IPS-20b (cell line): ENCODE results near the gene SENP7.
"Not testable (repeated sequence)": the region's sequence is repeated elsewhere in the genome, so short reads cannot be mapped to it uniquely, and the experiment has no call there.

ENCODE experiments used
- H3K27ac ChIP-seq: one replicate; pipeline ENCODE4 v1.5.1; 2013; ENCODE audit warnings: low read length
- H3K27me3 ChIP-seq: 2 replicates; pipeline ENCODE4 v1.6.1; 2013; ENCODE audit warnings: mild to moderate bottlenecking, low read length, inconsistent platforms; ENCODE audit not compliant: insufficient read depth
- H3K36me3 ChIP-seq: 2 replicates; pipeline ENCODE4 v1.6.1; 2013; ENCODE audit warnings: low read depth, mild to moderate bottlenecking, inconsistent platforms, low read length, moderate library complexity; ENCODE audit not compliant: insufficient read depth
- H3K4me1 ChIP-seq: 2 replicates; pipeline ENCODE4 v1.6.1; 2013; ENCODE audit warnings: mild to moderate bottlenecking, control low read depth, inconsistent platforms, low read length, moderate library complexity; ENCODE audit not compliant: insufficient read depth
- H3K4me3 ChIP-seq: 2 replicates; pipeline ENCODE4 v1.5.1; 2013; ENCODE audit warnings: mild to moderate bottlenecking, low read length, inconsistent platforms
- H3K9ac ChIP-seq: 2 replicates; pipeline ENCODE4 v1.6.1; 2013; ENCODE audit warnings: low read depth, mild to moderate bottlenecking, inconsistent platforms, low read length, moderate library complexity
- H3K9me3 ChIP-seq: 2 replicates; pipeline ENCODE4 v1.6.1; 2013; ENCODE audit warnings: mild to moderate bottlenecking, low read depth, low read length, inconsistent platforms; ENCODE audit not compliant: insufficient read depth

SENP7 gene

GRCh38 chr3:101512646-101513418 lies at the start of gene SENP7:
Gene SENP7 (minus strand): TSS chr3:101513212. CDS start chr3:101513130, 82 bp downstream.
- Histone ChIP-seq H3K27me3 (peaks cover 3% of the 10 kb centered on the region; the same call in 1 of the 2 replicates), H3K4me3 (peak within 1 kb of the TSS; percentile 62), H3K9me3 (no peaks in the 10 kb centered on the region), H3K36me3 (no peaks in the 10 kb centered on the region), H3K27ac (peak within 1 kb of the TSS; percentile 86), H3K9ac (peak within 1 kb of the TSS; percentile 74; the same call in 1 of the 2 replicates), H3K4me1 (no peaks in the 10 kb centered on the region; the same call in none of the 2 replicates)

- Histone ChIP-seq H3K27ac (peak within 1 kb of the TSS; percentile 69), H3K27me3 (no peaks in the 10 kb centered on the region), H3K9ac (peak within 1 kb of the TSS; percentile 98), H3K9me3 (no peaks in the 10 kb centered on the region), H3K4me3 (peak within 1 kb of the TSS; percentile 96), H3K36me3 (peaks cover 24% of the 10 kb centered on the region), H3K4me1 (0 out of 2 replicates have a peak, but pooled peaks cover 3% of the 10 kb centered on the region)
Observed at GRCh38 chr3:101561630-101562328, 48.8 kb upstream of the SENP7 start, which contains the start of gene TRMT10C. Gene TRMT10C (plus strand): TSS chr3:101561868. CDS start chr3:101564782, 2,914 bp downstream.

- Histone ChIP-seq H3K27ac (no peak overlapping the region), H3K36me3 (no peaks in the 10 kb centered on the region), H3K4me1 (peaks cover 4% of the 10 kb centered on the region; the same call in 1 of the 2 replicates), H3K9ac (no peak overlapping the region; the same call in 1 of the 2 replicates), H3K4me3 (no peak overlapping the region), H3K27me3 (no peaks in the 10 kb centered on the region), H3K9me3 (peaks cover 7% of the 10 kb centered on the region; the same call in 1 of the 2 replicates)
Observed at GRCh38 chr3:101556064-101556463, 43.1 kb upstream of the SENP7 start.

GRCh38 chr3:101553381-101553780 lies 40.4 kb upstream of the SENP7 start:
- not testable (repeated sequence) for H3K9ac ChIP-seq, H3K27ac ChIP-seq, H3K4me3 ChIP-seq, H3K4me1 ChIP-seq, H3K27me3 ChIP-seq, H3K36me3 ChIP-seq
- H3K9me3 ChIP-seq, result peaks cover 11% of the 10 kb centered on the region

GRCh38 chr3:101551359-101552081 lies 38.5 kb upstream of the SENP7 start:
- not testable (repeated sequence) for H3K9ac ChIP-seq, H3K4me3 ChIP-seq, H3K36me3 ChIP-seq, H3K4me1 ChIP-seq, H3K27me3 ChIP-seq, H3K27ac ChIP-seq
- peaks cover 11% of the 10 kb centered on the region for H3K9me3 ChIP-seq

GRCh38 chr3:101549473-101549872 lies 36.5 kb upstream of the SENP7 start:
- Histone ChIP-seq H3K4me3 (no peak overlapping the region), H3K4me1 (no peaks in the 10 kb centered on the region), H3K9ac (no peak overlapping the region), H3K27me3 (no peaks in the 10 kb centered on the region), H3K9me3 (peaks cover 11% of the 10 kb centered on the region), H3K36me3 (no peaks in the 10 kb centered on the region), H3K27ac (no peak overlapping the region)

- no peak overlapping the region for H3K4me3 ChIP-seq
- peaks cover 7% of the 10 kb centered on the region for H3K9me3 ChIP-seq
- no peak overlapping the region for H3K9ac ChIP-seq
- no peak overlapping the region for H3K27ac ChIP-seq
- no peaks in the 10 kb centered on the region for H3K4me1 ChIP-seq
- no peaks in the 10 kb centered on the region for H3K36me3 ChIP-seq
- no peaks in the 10 kb centered on the region for H3K27me3 ChIP-seq
Observed at GRCh38 chr3:101548527-101549105, 35.6 kb upstream of the SENP7 start.

GRCh38 chr3:101544161-101544850 lies 31.3 kb upstream of the SENP7 start:
- H3K4me1 ChIP-seq, result no peaks in the 10 kb centered on the region
- no peak overlapping the region for H3K4me3 ChIP-seq
- H3K27me3 ChIP-seq, result no peaks in the 10 kb centered on the region
- no peak overlapping the region for H3K9ac ChIP-seq
- no peak overlapping the region for H3K27ac ChIP-seq
- H3K36me3 ChIP-seq, result no peaks in the 10 kb centered on the region
- H3K9me3 ChIP-seq, result peaks cover 14% of the 10 kb centered on the region; the same call in 1 of the 2 replicates

- peaks cover 14% of the 10 kb centered on the region; the same call in 1 of the 2 replicates for H3K9me3 ChIP-seq
- no peak overlapping the region for H3K27ac ChIP-seq
- H3K4me1 ChIP-seq, result no peaks in the 10 kb centered on the region
- no peak overlapping the region for H3K9ac ChIP-seq
- no peaks in the 10 kb centered on the region for H3K27me3 ChIP-seq
- H3K36me3 ChIP-seq, result no peaks in the 10 kb centered on the region
- H3K4me3 ChIP-seq, result no peak overlapping the region
Observed at GRCh38 chr3:101542957-101543356, 29.9 kb upstream of the SENP7 start.

GRCh38 chr3:101536955-101537354 lies 23.9 kb upstream of the SENP7 start:
- not testable (repeated sequence) for H3K9ac ChIP-seq

GRCh38 chr3:101536266-101536665 lies 23.3 kb upstream of the SENP7 start:
- no peak overlapping the region for H3K9ac ChIP-seq
- H3K9me3 ChIP-seq, result peaks cover 10% of the 10 kb centered on the region; the same call in 1 of the 2 replicates
- H3K27me3 ChIP-seq, result no peaks in the 10 kb centered on the region
- no peak overlapping the region for H3K4me3 ChIP-seq
- H3K27ac ChIP-seq, result no peak overlapping the region
- no peaks in the 10 kb centered on the region for H3K36me3 ChIP-seq
- H3K4me1 ChIP-seq, result peaks cover 11% of the 10 kb centered on the region

More at GRCh38 chr3:101536955-101537354, 23.9 kb upstream of the SENP7 start:
- peaks cover 13% of the 10 kb centered on the region; the same call in 1 of the 2 replicates for H3K9me3 ChIP-seq
- not testable (repeated sequence) for H3K36me3 ChIP-seq, H3K4me3 ChIP-seq, H3K27ac ChIP-seq, H3K27me3 ChIP-seq, H3K4me1 ChIP-seq
